A549 (cell line): ENCODE measurements around the gene DBF4B. TPM values are rescaled to one million over a fixed set of nuclear protein-coding genes. Genes with fewer than 3 reads are reported as not detected.
A peak's percentile ranks its signal among the peaks of the same experiment; 100 is the strongest.
"Not testable (repeated sequence)": the region's sequence is repeated elsewhere in the genome, so short reads cannot be mapped to it uniquely, and the experiment has no call there.

Experiments
- ATAC-seq, 2 experiments: fragments of 200-7000 bp in 1 of 2; fragments of >200 bp in 1 of 2; cut with Nextera tagmentation in 1 of 2; cut with Tn5 transposase in 1 of 2; 3 replicates each; pipeline versions ENCODE4 v1.8.0 to v1.9.1; 2018 to 2020; ENCODE audit warnings: mild to moderate bottlenecking in 1 of 2, moderate library complexity in 1 of 2
- CTCF ChIA-PET: fragments of 300-600 bp; sonication (Branson Sonifier 250); formaldehyde crosslinking; extraction: SDS; loops from one replicate; lab custom pipeline; 2021; ENCODE audit warnings: antibody characterized with exemption, inconsistent platforms; lab: Yijun Ruan, JAX
- POLR2A ChIA-PET: fragments of 350-600 bp; formaldehyde crosslinking; extraction: SDS; loops from one replicate; lab custom pipeline; 2021; ENCODE audit warnings: antibody characterized with exemption, inconsistent platforms; lab: Yijun Ruan, JAX
- DNase-seq, 2 experiments: peaks; one replicate each; pipeline versions ENCODE4 v3.0.0 to v3.0.0-alpha.2; 2011 to 2016; ENCODE audit warnings: low read depth in 1 of 2, low spot score in 1 of 2
- FAIRE-seq: peaks from 2 replicates; lab custom pipeline; 2011; peaks lifted over from hg19 to GRCh38; lab: Jason Lieb, UNC
- H3K27ac ChIP-seq, 2 experiments: fragments of >200 bp; sonication (Bioruptor Twin); formaldehyde crosslinking; 3 replicates each; pipeline ENCODE4 v1.5.1; 2016 to 2017
- H3K4me1 ChIP-seq: fragments of >200 bp; sonication (Bioruptor Twin); formaldehyde crosslinking; 3 replicates; pipeline ENCODE4 v1.6.1; 2016
- H3K4me2 ChIP-seq: fragments of >200 bp; sonication (Bioruptor Twin); formaldehyde crosslinking; 3 replicates; pipeline ENCODE4 v1.6.1; 2016
- H3K4me3 ChIP-seq: fragments of >200 bp; sonication (Bioruptor Twin); formaldehyde crosslinking; 3 replicates; pipeline ENCODE4 v1.5.1; 2016
- H3K9me3 ChIP-seq: fragments of >200 bp; sonication (Bioruptor Twin); formaldehyde crosslinking; 3 replicates; pipeline ENCODE4 v1.6.1; 2016
- BHLHE40 ChIP-seq: IDR thresholded peaks from 2 replicates; pipeline ENCODE4 v1.6.1; 2012; ENCODE audit warnings: low read depth, low read length, inconsistent platforms
- CEBPB ChIP-seq, 2 experiments: fragments of >200 bp in 1 of 2; sonication (Bioruptor Twin) in 1 of 2; formaldehyde crosslinking in 1 of 2; IDR thresholded peaks; 2 replicates each; pipeline ENCODE4 v1.6.1; 2012 to 2016
- ELK1 ChIP-seq: fragments of 150-350 bp; IDR thresholded peaks from 2 replicates; pipeline ENCODE4 v1.6.1; 2014; ENCODE audit warnings: low read depth, mild to moderate bottlenecking, low read length
- EP300 ChIP-seq, 2 experiments: fragments of >200 bp; sonication (Bioruptor Twin); formaldehyde crosslinking; IDR thresholded peaks; 2 replicates in 1 of 2; 3 replicates in 1 of 2; pipeline ENCODE4 v1.6.1; 2016 to 2017
- FOXS1 ChIP-seq: fragments of 250-450 bp; sonication (Bioruptor Pico); IDR thresholded peaks from 2 replicates; pipeline ENCODE4 v1.5.0; 2020; ENCODE audit warnings: mild to moderate bottlenecking, moderate library complexity
- GATA3 ChIP-seq: IDR thresholded peaks from 2 replicates; pipeline ENCODE4 v1.6.1; 2012; ENCODE audit warnings: borderline replicate concordance
- HMGXB4 ChIP-seq: fragments of 250-450 bp; sonication (Bioruptor Pico); IDR thresholded peaks from 2 replicates; pipeline ENCODE4 v1.5.0; 2021; ENCODE audit warnings: mild to moderate bottlenecking, moderate library complexity, borderline replicate concordance
- HOXB5 ChIP-seq: fragments of 250-450 bp; sonication (Bioruptor Pico); IDR thresholded peaks from 2 replicates; pipeline ENCODE4 v1.5.0; 2020; ENCODE audit warnings: mild to moderate bottlenecking, moderate library complexity
- KDM1A ChIP-seq: fragments of 200-600 bp; sonication (generic); IDR thresholded peaks from 2 replicates; pipeline ENCODE4 v1.6.1; 2016; ENCODE audit warnings: low read depth, mild to moderate bottlenecking
- MAFK ChIP-seq: fragments of 450-650 bp; IDR thresholded peaks from 2 replicates; pipeline ENCODE4 v1.6.1; 2014; ENCODE audit not compliant: partially characterized antibody
- MYC ChIP-seq: IDR thresholded peaks from 2 replicates; pipeline ENCODE4 v1.6.1; 2012; ENCODE audit warnings: mild to moderate bottlenecking, inconsistent platforms, low read length, improper control_type of control experiment, borderline replicate concordance
- NFE2L2 ChIP-seq: fragments of 150-350 bp; conservative IDR thresholded peaks from 2 replicates; pipeline ENCODE4 v1.6.1; 2014; ENCODE audit warnings: low read length
- NPAS2 ChIP-seq: fragments of 250-450 bp; sonication (Bioruptor Pico); IDR thresholded peaks from 2 replicates; pipeline ENCODE4 v1.8.0; 2022; ENCODE audit warnings: mild to moderate bottlenecking, moderate library complexity, borderline replicate concordance
- PHF8 ChIP-seq: fragments of 200-600 bp; sonication (generic); IDR thresholded peaks from 2 replicates; pipeline ENCODE4 v1.6.1; 2016; ENCODE audit warnings: low read depth, mild to moderate bottlenecking, antibody characterized with exemption, moderate library complexity, borderline replicate concordance
- RCOR1 ChIP-seq: fragments of 150-350 bp; IDR thresholded peaks from 2 replicates; pipeline ENCODE4 v1.6.1; 2014; ENCODE audit warnings: antibody characterized with exemption, low read length, low read depth
- SREBF2 ChIP-seq: fragments of 450-650 bp; IDR thresholded peaks from 2 replicates; pipeline ENCODE4 v1.6.1; 2014; ENCODE audit warnings: mild to moderate bottlenecking, moderate library complexity
- TFCP2L1 ChIP-seq: fragments of 250-450 bp; sonication (Bioruptor Pico); IDR thresholded peaks from 2 replicates; pipeline ENCODE4 v1.5.0; 2021; ENCODE audit warnings: mild to moderate bottlenecking
- TP53 ChIP-seq: fragments of 250-450 bp; sonication (Bioruptor Pico); IDR thresholded peaks from 2 replicates; pipeline ENCODE4 v1.5.0; 2021; ENCODE audit warnings: mild to moderate bottlenecking, moderate library complexity
- ZC3H11A ChIP-seq: fragments of 450-650 bp; IDR thresholded peaks from 2 replicates; pipeline ENCODE4 v1.6.1; 2014; ENCODE audit warnings: antibody characterized with exemption, mild to moderate bottlenecking
- ZFP36 ChIP-seq: fragments of 450-650 bp; IDR thresholded peaks from 2 replicates; pipeline ENCODE4 v1.6.1; 2014; ENCODE audit warnings: borderline replicate concordance; ENCODE audit not compliant: partially characterized antibody
- WGBS: methylation state at CpG from one replicate; pipeline ENCODE4 v1.1.6; 2017; ENCODE audit errors: missing lambda C conversion rate; 5-methylcytosine and 5-hydroxymethylcytosine counted together
- polyA plus RNA-seq, 4 experiments: library from polyadenylated mRNA; depleted of rRNA in 3 of 4; stranded (reverse); fragments of >200 nt; fragmentation: RNase III in 1 of 4; extraction: RNeasy Plus Mini Kit Qiagen cat#74134 plus additional on column Dnase treatment in 1 of 4; gene quantifications; 2 replicates in 3 of 4; 3 replicates in 1 of 4; pipeline ENCODE4 v1.2.3, GENCODE V29; 2011 to 2017
- TF ChIP-seq, protein P1 (sequence below): fragments of >200 bp; sonication (Bioruptor Twin); formaldehyde crosslinking; IDR thresholded peaks from 3 replicates; pipeline ENCODE4 v1.5.1; 2016

Gene DBF4B
- polyA plus RNA-seq, 2 of the 4 experiments (the other 2 are of a cell fraction): 16.9 to 32.3 TPM

DNA sequence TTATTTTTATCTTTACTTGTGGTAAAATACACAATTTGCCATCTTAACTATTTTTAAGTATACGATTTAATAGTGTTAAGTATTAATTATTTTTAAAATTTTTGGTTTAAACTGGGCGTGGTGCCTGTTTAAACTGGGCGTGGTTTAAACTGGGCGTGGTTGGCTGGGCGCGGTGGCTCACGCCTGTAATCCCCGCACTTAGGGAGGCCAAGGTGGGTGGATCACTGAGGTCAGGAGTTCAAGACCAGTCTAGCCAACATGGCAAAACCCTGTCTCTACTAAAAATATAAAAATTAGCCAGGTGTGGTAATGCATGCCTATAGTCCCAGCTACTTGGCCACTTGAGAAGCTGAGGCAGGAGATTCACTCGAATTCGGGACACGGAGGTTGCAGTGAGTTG, 14.9 kb upstream of the DBF4B start (continued):
- TF ChIP-seq, protein P1, sequence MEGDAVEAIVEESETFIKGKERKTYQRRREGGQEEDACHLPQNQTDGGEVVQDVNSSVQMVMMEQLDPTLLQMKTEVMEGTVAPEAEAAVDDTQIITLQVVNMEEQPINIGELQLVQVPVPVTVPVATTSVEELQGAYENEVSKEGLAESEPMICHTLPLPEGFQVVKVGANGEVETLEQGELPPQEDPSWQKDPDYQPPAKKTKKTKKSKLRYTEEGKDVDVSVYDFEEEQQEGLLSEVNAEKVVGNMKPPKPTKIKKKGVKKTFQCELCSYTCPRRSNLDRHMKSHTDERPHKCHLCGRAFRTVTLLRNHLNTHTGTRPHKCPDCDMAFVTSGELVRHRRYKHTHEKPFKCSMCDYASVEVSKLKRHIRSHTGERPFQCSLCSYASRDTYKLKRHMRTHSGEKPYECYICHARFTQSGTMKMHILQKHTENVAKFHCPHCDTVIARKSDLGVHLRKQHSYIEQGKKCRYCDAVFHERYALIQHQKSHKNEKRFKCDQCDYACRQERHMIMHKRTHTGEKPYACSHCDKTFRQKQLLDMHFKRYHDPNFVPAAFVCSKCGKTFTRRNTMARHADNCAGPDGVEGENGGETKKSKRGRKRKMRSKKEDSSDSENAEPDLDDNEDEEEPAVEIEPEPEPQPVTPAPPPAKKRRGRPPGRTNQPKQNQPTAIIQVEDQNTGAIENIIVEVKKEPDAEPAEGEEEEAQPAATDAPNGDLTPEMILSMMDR: no peak
- no peak for TF ChIP-seq PHF8
- no peak for TF ChIP-seq MYC
- TF ChIP-seq GATA3: no peak
- no peak for TF ChIP-seq EP300 (IDR thresholded peaks at IDR 0.05)
- TF ChIP-seq, all 56 proteins: peak for 0

GRCh38 chr17:44700288-44700687, 8.2 kb upstream of the DBF4B start:
- not testable (repeated sequence) for H3K27ac ChIP-seq

DNA sequence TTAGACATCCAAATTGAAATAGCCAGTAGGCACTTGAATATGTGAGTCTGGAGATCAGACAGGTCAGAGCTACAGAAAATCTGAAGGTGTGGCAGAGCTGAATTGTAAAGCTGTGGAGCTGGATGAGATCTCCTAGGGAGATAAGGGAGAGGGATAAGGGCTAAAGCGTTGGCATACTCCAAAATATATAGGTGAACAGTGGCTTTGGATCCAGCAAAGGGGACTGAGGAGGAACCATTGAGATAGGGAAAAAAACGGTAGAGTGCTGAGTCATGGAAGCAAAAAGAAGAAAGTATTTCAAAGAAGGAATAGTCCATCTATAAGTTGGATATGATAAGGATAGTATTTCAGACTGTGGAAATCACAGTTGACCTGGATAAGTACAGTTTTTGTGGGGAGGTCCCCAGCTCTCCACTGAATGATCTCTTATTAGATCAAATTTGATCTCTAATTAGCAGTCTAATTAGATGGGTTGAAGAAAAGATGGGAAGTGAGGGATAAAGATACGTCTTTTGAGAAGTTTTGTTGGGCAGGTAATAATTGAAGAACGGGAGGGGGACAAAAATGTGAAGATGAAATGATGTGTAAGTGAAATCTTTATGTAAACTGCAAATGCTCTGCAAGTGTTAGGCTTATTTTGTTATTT, 587 bp upstream of the DBF4B start:
- Histone ChIP-seq H3K4me2 (peak overlapping the region; percentile 73), H3K4me1 (peaks cover 15% of the 10 kb centered on the region), H3K9me3 (no peaks in the 10 kb centered on the region), H3K4me3 (peak overlapping the region; percentile 86), H3K27ac (peak overlapping the region; percentile 71 to 85)
- 4% methylated on average over 4 of the region's 4 CpGs for WGBS
- 0 out of 6 replicates have a peak, but pooled peaks of 1 of the 2 experiments have one; percentile 17 for ATAC-seq
- FAIRE-seq: no peak
- ChIA-PET CTCF (interaction anchor here (0.9 to 1.4 kb wide), 5 partner anchors 17 to 49 kb away, joined by 3 to 4 read pairs (median 3); no protein-coding TSS in a partner anchor), POLR2A (interaction anchor here (0.6 to 1.7 kb wide), 4 partner anchors 17 to 39 kb away, joined by 3 to 13 read pairs (median 3); partner anchors contain the start of gene CCDC43)
- no peak for TF ChIP-seq FOXS1 (CRISPR knock-in tag)
- TF ChIP-seq TFCP2L1 (CRISPR knock-in tag): no peak; the same call in 1 of the 2 replicates
- TF ChIP-seq MAFK: peak; percentile 94
- peak; percentile 89 for TF ChIP-seq NFE2L2
- TF ChIP-seq KDM1A: no peak
- TF ChIP-seq GATA3: peak; percentile 40; the same call in 1 of the 2 replicates
- TF ChIP-seq HOXB5 (CRISPR knock-in tag): no peak
- no peak for TF ChIP-seq RCOR1
- TF ChIP-seq ELK1: no peak
- no peak for DNase-seq

More at GRCh38 chr17:44700288-44700687, 8.2 kb upstream of the DBF4B start:
- WGBS: 83% methylated on average over 10 of the region's 10 CpGs
- not testable (repeated sequence) for H3K4me1 ChIP-seq, FAIRE-seq, DNase-seq, ATAC-seq, H3K4me2 ChIP-seq, H3K9me3 ChIP-seq, H3K4me3 ChIP-seq
- ChIA-PET POLR2A (interaction anchor here (1.0 kb wide), 1 partner anchor 10 kb away, joined by 4 read pairs; no protein-coding TSS in a partner anchor), CTCF (interaction anchor here (1.0 to 3.8 kb wide), 2 partner anchors 9 to 178 kb away, joined by 3 to 22 read pairs; no protein-coding TSS in a partner anchor)
- peak; percentile 68 for TF ChIP-seq ZC3H11A

DNA sequence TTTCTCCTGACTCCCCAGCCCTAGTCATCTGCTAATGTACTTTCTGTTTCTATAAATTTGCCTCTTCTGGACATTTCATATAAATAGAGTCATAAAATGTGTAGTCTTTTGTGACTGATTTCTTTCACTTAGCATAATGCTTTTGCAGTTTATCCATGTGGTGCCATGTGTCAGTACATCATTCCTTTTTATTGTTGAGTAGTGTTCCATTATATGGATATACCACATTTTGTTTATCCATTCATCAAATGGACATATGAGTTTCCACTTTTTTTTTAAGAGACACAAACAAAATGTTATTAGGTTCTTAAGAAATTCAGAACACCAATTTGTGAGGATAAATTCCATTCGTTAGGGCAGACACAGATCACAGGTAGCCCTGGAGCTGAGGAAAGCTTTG, 11.0 kb downstream of the DBF4B start:
- Histone ChIP-seq H3K4me1 (no peaks in the 10 kb centered on the region), H3K4me2 (no peak overlapping the region), H3K27ac (no peak overlapping the region), H3K9me3 (no peaks in the 10 kb centered on the region), H3K4me3 (no peak overlapping the region)
- ChIA-PET POLR2A (interaction anchor here (0.7 kb wide), 1 partner anchor 52 kb away, joined by 4 read pairs; no protein-coding TSS in a partner anchor), CTCF (interaction anchor here (1.0 to 1.8 kb wide), 5 partner anchors 10 to 55 kb away, joined by 3 to 5 read pairs (median 3); no protein-coding TSS in a partner anchor)
- DNase-seq (no peak), FAIRE-seq (no peak), ATAC-seq (no peak)
- no peak for TF ChIP-seq RCOR1
- no peak for TF ChIP-seq HMGXB4
- TF ChIP-seq ZFP36: no peak
- TF ChIP-seq, protein P1: no peak
- no peak for TF ChIP-seq SREBF2
- TF ChIP-seq NFE2L2: no peak
- no peak for TF ChIP-seq NPAS2 (CRISPR knock-in tag)
- TF ChIP-seq CEBPB (IDR thresholded peaks at IDR 0.05): no peak
- TF ChIP-seq MAFK: no peak
- no peak for TF ChIP-seq BHLHE40
- TF ChIP-seq TP53 (CRISPR knock-in tag): no peak
- WGBS: 86% methylated on average over 1 of the region's 1 CpG
